PC-3 (cell line): ENCODE measurements around the gene RNF11.

Source experiments
- CTCF ChIP-seq: fragments of 300-600 bp; sonication (generic); conservative IDR thresholded peaks from 2 replicates; pipeline ENCODE4 v1.5.1; 2017; ENCODE audit warnings: antibody characterized with exemption, low read depth, mild to moderate bottlenecking, low read length
- EZH2phosphoT487 ChIP-seq: fragments of 300-600 bp; sonication (generic); IDR thresholded peaks from 2 replicates; pipeline ENCODE4 v1.6.1; 2018; ENCODE audit warnings: mild to moderate bottlenecking, antibody characterized with exemption, low read length, borderline replicate concordance

GRCh38 chr1:51216631-51217030, 19.4 kb upstream of the RNF11 start:
- TF ChIP-seq CTCF: no peak
- TF ChIP-seq EZH2phosphoT487: no peak
